K562 (cell line): Measurements from ENCODE around the gene BCAP31. TPM values are rescaled to one million over a fixed set of nuclear protein-coding genes. Genes with fewer than 3 reads are reported as not detected.

ENCODE experiments used
- ATF7 ChIP-seq: fragments of 450-650 bp; IDR thresholded peaks from 2 replicates; pipeline ENCODE4 v1.7.1; 2014; ENCODE audit warnings: mild to moderate bottlenecking, moderate library complexity
- CTCF ChIP-seq, 3 experiments: IDR thresholded peaks in 2 of 3; conservative IDR thresholded peaks in 1 of 3; 2 replicates each; pipeline ENCODE4 v1.5.1; 2011 to 2012; ENCODE audit warnings: low read length in 3 of 3, mild to moderate bottlenecking in 3 of 3, control low read depth in 2 of 3, improper control_type of control experiment in 1 of 3, inconsistent platforms in 1 of 3, low read depth in 1 of 3, mixed read lengths in 1 of 3, moderate library complexity in 1 of 3; ENCODE audit not compliant: insufficient read depth in 2 of 3
- CTCFL ChIP-seq: IDR thresholded peaks from 2 replicates; pipeline ENCODE4 v1.6.1; 2011; ENCODE audit warnings: borderline replicate concordance, low read depth, mild to moderate bottlenecking, moderate library complexity, low read length; ENCODE audit not compliant: insufficient read depth, poor library complexity, severe bottlenecking
- ETS2 ChIP-seq: IDR thresholded peaks from 2 replicates; pipeline ENCODE4 v1.6.1; 2016; ENCODE audit warnings: borderline replicate concordance, missing genetic modification characterization, mild to moderate bottlenecking, moderate library complexity, missing compliant biosample characterization; ENCODE audit not compliant: poor library complexity, severe bottlenecking
- JUND ChIP-seq, 2 experiments: IDR thresholded peaks; 2 replicates in 1 of 2; 3 replicates in 1 of 2; pipeline ENCODE4 v1.6.1; 2011; ENCODE audit warnings: borderline replicate concordance in 2 of 2, low read depth in 2 of 2, low read length in 2 of 2, improper control_type of control experiment in 1 of 2, missing biosample characterization in 1 of 2, missing genetic modification characterization in 1 of 2, missing genetic modification reagents in 1 of 2
- L3MBTL2 ChIP-seq: fragments of 450-650 bp; IDR thresholded peaks from 2 replicates; pipeline ENCODE4 v1.6.1; 2016; ENCODE audit warnings: mild to moderate bottlenecking, moderate library complexity
- NFIX ChIP-seq: fragments of 250-450 bp; sonication (Bioruptor Pico); IDR thresholded peaks from 2 replicates; pipeline ENCODE4 v1.4.0; 2020; ENCODE audit warnings: low read depth, mild to moderate bottlenecking, moderate library complexity
- TFAP4 ChIP-seq: sonication (generic); formaldehyde crosslinking; IDR thresholded peaks from 2 replicates; pipeline ENCODE4 v1.8.0; 2022; ENCODE audit warnings: missing genetic modification reagents, mild to moderate bottlenecking, moderate library complexity, borderline replicate concordance
- ZNF431 ChIP-seq: sonication (generic); formaldehyde crosslinking; IDR thresholded peaks from 2 replicates; pipeline ENCODE4 v1.8.0; 2022; ENCODE audit warnings: mild to moderate bottlenecking, missing genetic modification reagents
- ZNF717 ChIP-seq: fragments of 250-450 bp; sonication (Bioruptor Pico); IDR thresholded peaks from 2 replicates; pipeline ENCODE4 v1.5.0; 2021
- polyA plus RNA-seq, 8 experiments: library from polyadenylated mRNA; depleted of rRNA in 4 of 8; stranded (reverse) in 5 of 8; unstranded in 3 of 8; fragments of >200 nt; fragmentation: Nextera tagmentation in 2 of 8; fragmentation: Illumina TruSeq in 1 of 8; extraction: Ambion mirVana in 2 of 8; extraction: Trizol in 1 of 8; gene quantifications; 2 replicates each; pipeline versions ENCODE4 v1.2.1 to v1.2.3, GENCODE V29; 2011 to 2014; ENCODE audit warnings: inconsistent platforms in 1 of 8, missing spikeins in 1 of 8
- total RNA-seq, 7 experiments: library from RNA; depleted of rRNA in 6 of 7; stranded (reverse); fragments of >200 nt in 6 of 7; fragmentation: Illumina TruSeq in 2 of 7; extraction: Trizol in 2 of 7; gene quantifications; 2 replicates each; pipeline versions ENCODE4 v1.2.1 to v1.2.3, GENCODE V29; 2011 to 2021; ENCODE audit warnings: low replicate concordance in 1 of 7
- TF ChIP-seq, protein P1 (sequence below), 2 experiments: IDR thresholded peaks; 2 replicates each; pipeline ENCODE4 v1.6.1; 2012; ENCODE audit warnings: improper control_type of control experiment in 2 of 2, low read depth in 2 of 2, low read length in 2 of 2, borderline replicate concordance in 1 of 2

BCAP31 gene
- total and polyA plus RNA-seq, 9 of the 15 experiments (the other 6 are each of a cell fraction or from before 2014, with no cell fraction given): 156 to 683 (median 188) TPM

- TF ChIP-seq, protein P1, sequence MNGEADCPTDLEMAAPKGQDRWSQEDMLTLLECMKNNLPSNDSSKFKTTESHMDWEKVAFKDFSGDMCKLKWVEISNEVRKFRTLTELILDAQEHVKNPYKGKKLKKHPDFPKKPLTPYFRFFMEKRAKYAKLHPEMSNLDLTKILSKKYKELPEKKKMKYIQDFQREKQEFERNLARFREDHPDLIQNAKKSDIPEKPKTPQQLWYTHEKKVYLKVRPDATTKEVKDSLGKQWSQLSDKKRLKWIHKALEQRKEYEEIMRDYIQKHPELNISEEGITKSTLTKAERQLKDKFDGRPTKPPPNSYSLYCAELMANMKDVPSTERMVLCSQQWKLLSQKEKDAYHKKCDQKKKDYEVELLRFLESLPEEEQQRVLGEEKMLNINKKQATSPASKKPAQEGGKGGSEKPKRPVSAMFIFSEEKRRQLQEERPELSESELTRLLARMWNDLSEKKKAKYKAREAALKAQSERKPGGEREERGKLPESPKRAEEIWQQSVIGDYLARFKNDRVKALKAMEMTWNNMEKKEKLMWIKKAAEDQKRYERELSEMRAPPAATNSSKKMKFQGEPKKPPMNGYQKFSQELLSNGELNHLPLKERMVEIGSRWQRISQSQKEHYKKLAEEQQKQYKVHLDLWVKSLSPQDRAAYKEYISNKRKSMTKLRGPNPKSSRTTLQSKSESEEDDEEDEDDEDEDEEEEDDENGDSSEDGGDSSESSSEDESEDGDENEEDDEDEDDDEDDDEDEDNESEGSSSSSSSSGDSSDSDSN (IDR thresholded peaks at IDR 0.05; ENCODE audit: borderline replicate concordance in 1 of 2, low read depth in 2 of 2, low read length in 2 of 2): 0 out of 4 replicates have a peak, but pooled peaks of 1 of the 2 experiments have one; percentile 23
- TF ChIP-seq ETS2 (tag) (no peak), ZNF717 (CRISPR knock-in tag) (no peak), CTCFL (peak; percentile 37), JUND (IDR thresholded peaks at IDR 0.05; ENCODE audit: borderline replicate concordance, low read depth, low read length) (peak; percentile 11; the same call in 1 of the 2 replicates), JUND (tag; IDR thresholded peaks at IDR 0.05; ENCODE audit: borderline replicate concordance, low read depth, low read length) (no peak), TFAP4 (CRISPR knock-in tag) (no peak), ATF7 (0 out of 2 replicates have a peak, but pooled peaks have one; percentile 18), NFIX (no peak), L3MBTL2 (peak; percentile 40; the same call in 1 of the 2 replicates), CTCF (IDR thresholded peaks at IDR 0.05 in 2 of 3, conservative IDR thresholded peaks at IDR 0.05 in 1 of 3; ENCODE audit: insufficient read depth in 2 of 3, low read depth in 1 of 3, low read length in 3 of 3) (peak; percentile 68 to 78 (median 73)), ZNF431 (CRISPR knock-in tag) (no peak)
These were observed 61.9 kb downstream of the BCAP31 start (continued) for GRCh38 chrX:153662266-153662665.
